Epithelial cell of esophagus (primary cell): Measurements from ENCODE around the gene TREX2.

ENCODE experiments used
- DNase-seq: peaks from one replicate; pipeline ENCODE4 v3.0.0; 2010; ENCODE audit warnings: low read depth
- H3K4me3 ChIP-seq: 2 replicates; pipeline ENCODE4 v1.5.1; 2011; ENCODE audit warnings: mild to moderate bottlenecking, low read length, control low read depth
- TF ChIP-seq, protein P1 (sequence below): IDR thresholded peaks from 2 replicates; pipeline ENCODE4 v1.5.1; 2011; ENCODE audit warnings: low read depth, mild to moderate bottlenecking, low read length, control low read depth, inconsistent platforms; ENCODE audit not compliant: insufficient read depth; ENCODE audit errors: missing control alignments

The TREX2 gene

DNA sequence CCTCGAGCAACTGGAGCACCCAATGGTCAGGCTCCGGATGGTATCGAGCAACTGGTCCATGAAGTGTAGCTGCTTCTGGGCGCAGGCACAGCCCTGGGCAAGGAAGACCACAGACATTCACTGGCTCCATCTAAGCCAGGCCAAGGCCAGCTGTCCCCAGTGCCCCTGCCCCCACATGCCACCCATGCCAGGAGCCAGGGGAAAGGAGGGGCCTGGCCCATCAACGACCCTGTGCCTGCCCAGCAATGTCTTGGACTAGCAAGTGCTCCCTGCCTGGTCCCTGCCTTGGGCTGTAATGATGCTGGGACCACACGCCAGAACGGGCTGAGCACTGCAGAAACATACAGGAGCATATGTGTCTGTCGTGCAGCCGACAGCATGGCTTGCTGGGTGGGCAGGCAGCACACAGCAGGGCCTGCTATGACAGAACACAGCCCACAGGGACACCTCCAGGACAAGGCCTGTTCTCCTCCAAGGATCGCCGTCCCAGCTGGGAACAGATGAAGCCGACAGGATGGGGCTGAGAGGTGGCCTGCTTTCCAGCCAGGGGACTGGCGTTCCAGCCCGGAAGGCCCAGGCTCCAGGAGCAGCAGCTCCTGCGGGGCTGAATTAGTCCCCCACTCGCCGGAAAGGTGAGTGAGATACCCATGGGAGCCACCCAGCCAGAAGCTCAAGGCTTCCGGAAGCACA lies 11.4 kb upstream of the TREX2 start:
- TF ChIP-seq, protein P1, sequence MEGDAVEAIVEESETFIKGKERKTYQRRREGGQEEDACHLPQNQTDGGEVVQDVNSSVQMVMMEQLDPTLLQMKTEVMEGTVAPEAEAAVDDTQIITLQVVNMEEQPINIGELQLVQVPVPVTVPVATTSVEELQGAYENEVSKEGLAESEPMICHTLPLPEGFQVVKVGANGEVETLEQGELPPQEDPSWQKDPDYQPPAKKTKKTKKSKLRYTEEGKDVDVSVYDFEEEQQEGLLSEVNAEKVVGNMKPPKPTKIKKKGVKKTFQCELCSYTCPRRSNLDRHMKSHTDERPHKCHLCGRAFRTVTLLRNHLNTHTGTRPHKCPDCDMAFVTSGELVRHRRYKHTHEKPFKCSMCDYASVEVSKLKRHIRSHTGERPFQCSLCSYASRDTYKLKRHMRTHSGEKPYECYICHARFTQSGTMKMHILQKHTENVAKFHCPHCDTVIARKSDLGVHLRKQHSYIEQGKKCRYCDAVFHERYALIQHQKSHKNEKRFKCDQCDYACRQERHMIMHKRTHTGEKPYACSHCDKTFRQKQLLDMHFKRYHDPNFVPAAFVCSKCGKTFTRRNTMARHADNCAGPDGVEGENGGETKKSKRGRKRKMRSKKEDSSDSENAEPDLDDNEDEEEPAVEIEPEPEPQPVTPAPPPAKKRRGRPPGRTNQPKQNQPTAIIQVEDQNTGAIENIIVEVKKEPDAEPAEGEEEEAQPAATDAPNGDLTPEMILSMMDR: no peak

DNA sequence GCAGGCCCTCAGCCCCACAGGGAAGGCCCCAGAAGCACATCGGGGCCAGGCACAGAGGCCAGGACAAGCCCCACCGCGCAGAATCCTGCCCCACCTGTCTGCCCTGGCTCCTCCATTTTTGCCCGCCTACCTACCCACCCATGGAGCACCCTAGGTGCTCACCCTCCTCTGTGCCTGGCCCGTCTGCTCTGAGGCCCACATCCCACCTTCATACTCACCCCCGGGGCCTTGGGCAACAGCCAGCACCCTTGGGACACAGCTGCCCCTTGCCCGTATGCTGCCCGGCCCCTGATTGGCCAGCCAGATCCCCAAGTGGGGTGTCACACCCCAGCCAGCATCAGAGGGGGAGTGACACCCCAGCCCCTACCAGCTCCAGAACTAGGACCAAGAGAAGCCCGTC lies 10.8 kb upstream of the TREX2 start:
- TF ChIP-seq, protein P1: no peak
- no peak for DNase-seq
- no peak overlapping the region for H3K4me3 ChIP-seq

More for the DNA sequence above, 11.4 kb upstream of the TREX2 start:
- H3K4me3 ChIP-seq: no peak overlapping the region
- no peak for DNase-seq

DNA sequence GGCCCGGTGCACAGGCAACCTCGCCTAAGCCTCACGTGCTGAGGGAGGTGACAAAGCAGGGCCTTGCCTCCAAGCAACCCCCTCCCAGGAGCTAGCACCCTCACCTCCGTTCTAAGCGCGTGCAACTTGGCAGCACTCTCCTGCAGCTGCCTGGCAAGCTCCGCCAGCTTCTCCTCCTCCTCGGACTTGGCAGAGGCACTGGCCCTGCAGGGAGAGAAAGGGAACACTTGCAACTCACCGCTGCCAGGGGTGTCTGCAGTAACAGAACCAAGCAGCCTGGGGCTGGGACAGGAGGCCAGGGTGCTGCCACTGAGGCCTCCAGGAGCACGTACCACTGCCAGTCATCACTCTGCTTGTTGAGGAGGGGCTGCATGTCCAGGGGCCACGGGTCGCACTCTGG lies 10.3 kb upstream of the TREX2 start:
- no peak for DNase-seq
- no peak overlapping the region for H3K4me3 ChIP-seq
- TF ChIP-seq, protein P1: no peak

DNA sequence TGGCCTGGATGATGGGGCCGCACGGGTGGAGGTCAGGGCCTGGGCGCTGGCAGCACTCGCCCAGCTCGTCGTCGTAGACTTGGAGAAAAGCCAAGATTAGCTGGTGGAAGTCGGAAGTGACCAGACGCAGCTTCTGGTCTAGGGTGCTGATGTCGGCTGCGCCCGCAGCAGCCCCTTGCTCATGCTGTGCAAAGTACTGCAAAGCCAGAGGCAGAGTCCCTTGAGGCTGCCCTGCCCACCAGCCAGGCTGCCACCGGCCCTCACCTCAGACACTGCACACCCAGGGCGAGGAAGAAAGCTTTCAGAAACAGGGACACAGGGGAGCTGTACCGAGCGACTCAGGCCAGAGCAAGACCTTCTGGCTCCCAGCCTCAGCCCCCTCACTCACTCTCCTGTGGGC lies 9.7 kb upstream of the TREX2 start:
- H3K4me3 ChIP-seq: no peak overlapping the region
- TF ChIP-seq, protein P1: no peak
- no peak for DNase-seq

DNA sequence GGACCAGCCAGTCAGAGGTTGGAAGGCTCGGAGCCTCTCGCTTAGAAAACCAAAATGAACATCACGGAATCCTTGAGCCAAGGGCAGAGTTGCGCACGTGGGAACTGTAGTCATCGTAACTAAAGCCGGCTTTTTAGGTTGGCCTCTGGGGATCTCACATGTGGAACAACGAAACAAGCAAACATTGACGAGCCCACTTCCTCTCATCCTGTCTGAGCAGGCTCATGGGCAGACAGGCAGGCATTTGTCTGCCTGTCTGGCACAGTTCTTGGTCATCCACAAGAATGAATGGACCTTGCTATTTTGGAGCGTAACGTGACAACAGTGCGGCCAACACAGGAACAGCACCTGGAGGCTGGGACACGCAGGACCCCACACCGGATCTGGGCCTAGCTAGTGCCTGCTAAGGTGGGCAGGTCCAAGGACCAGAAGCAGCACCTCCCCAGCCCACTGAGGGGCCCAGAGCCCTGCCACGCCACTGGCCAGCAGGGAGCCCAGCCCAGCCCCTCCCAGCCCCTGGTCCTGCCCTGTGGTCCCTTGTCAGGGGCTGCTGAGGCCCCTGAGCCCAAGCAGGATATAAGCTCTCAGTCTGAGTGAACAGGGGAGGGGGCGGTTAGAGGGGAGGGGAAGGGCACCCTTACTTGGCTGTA lies 9.2 kb upstream of the TREX2 start:
- H3K4me3 ChIP-seq: no peak overlapping the region
- DNase-seq: no peak
- TF ChIP-seq, protein P1: no peak

DNA sequence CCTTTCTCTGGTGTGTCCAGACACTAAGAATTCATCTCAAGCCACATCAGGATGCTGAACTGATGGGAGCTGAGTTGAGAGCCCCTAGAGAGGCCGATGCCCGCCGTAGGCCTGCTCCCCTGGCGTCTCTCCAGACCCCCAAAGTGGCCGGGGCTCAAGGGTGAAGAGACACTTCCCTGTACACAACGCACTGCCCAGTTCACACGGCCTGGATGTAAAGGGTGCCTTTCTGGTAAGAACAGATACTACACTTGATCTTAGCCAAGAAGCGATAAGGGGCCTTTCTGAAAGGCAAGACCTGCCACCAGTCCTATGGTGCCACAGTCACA lies 5.1 kb upstream of the TREX2 start:
- TF ChIP-seq, protein P1: no peak
- no peak for DNase-seq
- H3K4me3 ChIP-seq: no peak overlapping the region
